Mesenchymal stem cell (in vitro differentiated cells and primary cell): Measurements from ENCODE around the gene TOMM40L.

Experiments
- DNase-seq: peaks from one replicate; pipeline ENCODE4 v3.0.0-alpha.2; 2013
- H2AFZ ChIP-seq: one replicate; pipeline ENCODE4 v1.6.1; 2013; ENCODE audit warnings: low read depth, mild to moderate bottlenecking, control low read depth, inconsistent platforms, low read length, moderate library complexity
- H2AK5ac ChIP-seq: 2 replicates; pipeline ENCODE4 v1.6.1; 2013; ENCODE audit warnings: low read length, moderate library complexity, mild to moderate bottlenecking, inconsistent platforms; ENCODE audit not compliant: severe bottlenecking
- H2BK120ac ChIP-seq: one replicate; pipeline ENCODE4 v1.6.1; 2013; ENCODE audit warnings: low read depth, mild to moderate bottlenecking, inconsistent platforms, low read length, moderate library complexity
- H2BK12ac ChIP-seq, 2 experiments: one replicate each; pipeline ENCODE4 v1.6.1; 2013; ENCODE audit warnings: inconsistent platforms in 2 of 2, low read length in 2 of 2, mild to moderate bottlenecking in 2 of 2, moderate library complexity in 2 of 2, control low read depth in 1 of 2
- H2BK15ac ChIP-seq: one replicate; pipeline ENCODE4 v1.6.1; 2013; ENCODE audit warnings: mild to moderate bottlenecking, low read depth, inconsistent platforms; ENCODE audit not compliant: poor library complexity, severe bottlenecking
- H2BK5ac ChIP-seq: 2 replicates; pipeline ENCODE4 v1.6.1; 2013; ENCODE audit warnings: low read depth, mild to moderate bottlenecking, low read length, control low read depth, inconsistent platforms; ENCODE audit not compliant: poor library complexity, severe bottlenecking
- H3K14ac ChIP-seq, 2 experiments: one replicate each; pipeline ENCODE4 v1.6.1; 2013; ENCODE audit warnings: inconsistent platforms in 2 of 2, low read length in 2 of 2, control low read depth in 1 of 2, mild to moderate bottlenecking in 1 of 2, moderate library complexity in 1 of 2
- H3K18ac ChIP-seq, 2 experiments: one replicate each; pipeline ENCODE4 v1.6.1; 2013; ENCODE audit warnings: inconsistent platforms in 2 of 2, low read length in 2 of 2, control low read depth in 1 of 2, low read depth in 1 of 2, mild to moderate bottlenecking in 1 of 2
- H3K23ac ChIP-seq, 2 experiments: one replicate each; pipeline ENCODE4 v1.6.1; 2013; ENCODE audit warnings: inconsistent platforms in 2 of 2, low read length in 2 of 2, mild to moderate bottlenecking in 2 of 2, moderate library complexity in 2 of 2, control low read depth in 1 of 2
- H3K27ac ChIP-seq: 2 replicates; pipeline ENCODE4 v1.5.1; 2013; ENCODE audit warnings: mild to moderate bottlenecking, moderate library complexity, low read length, control low read depth, inconsistent platforms; ENCODE audit not compliant: poor library complexity, severe bottlenecking
- H3K27me3 ChIP-seq, 2 experiments: 2 replicates each; pipeline versions ENCODE4 v1.6.1 to v1.7.0; 2013; ENCODE audit warnings: low read length in 2 of 2, mild to moderate bottlenecking in 2 of 2, moderate library complexity in 2 of 2, control low read depth in 1 of 2, inconsistent platforms in 1 of 2; ENCODE audit not compliant: control insufficient read depth in 1 of 2, insufficient read depth in 1 of 2
- H3K36me3 ChIP-seq, 2 experiments: 2 replicates each; pipeline versions ENCODE4 v1.6.1 to v1.7.0; 2013; ENCODE audit warnings: low read length in 2 of 2, control low read depth in 1 of 2, inconsistent platforms in 1 of 2, low read depth in 1 of 2, mild to moderate bottlenecking in 1 of 2; ENCODE audit not compliant: insufficient read depth in 2 of 2, control insufficient read depth in 1 of 2
- H3K4ac ChIP-seq, 2 experiments: one replicate each; pipeline ENCODE4 v1.6.1; 2013; ENCODE audit warnings: inconsistent platforms in 2 of 2, low read length in 2 of 2, mild to moderate bottlenecking in 2 of 2, moderate library complexity in 2 of 2, control low read depth in 1 of 2, low read depth in 1 of 2
- H3K4me1 ChIP-seq: 2 replicates; pipeline ENCODE4 v1.6.1; 2013; ENCODE audit warnings: low read depth, low read length, control low read depth; ENCODE audit not compliant: control insufficient read depth, insufficient read depth
- H3K4me2 ChIP-seq: 2 replicates; pipeline ENCODE4 v1.6.1; 2013; ENCODE audit warnings: low read length, mild to moderate bottlenecking, inconsistent platforms; ENCODE audit not compliant: poor library complexity, severe bottlenecking
- H3K4me3 ChIP-seq, 2 experiments: 2 replicates each; pipeline versions ENCODE4 v1.5.1 to v1.7.0; 2013; ENCODE audit warnings: low read length in 2 of 2, mild to moderate bottlenecking in 2 of 2, control low read depth in 1 of 2, low read depth in 1 of 2; ENCODE audit not compliant: insufficient read depth in 1 of 2
- H3K79me1 ChIP-seq: replicated peaks from 2 replicates; pipeline ENCODE4 v1.6.1; 2013; ENCODE audit warnings: mild to moderate bottlenecking, control low read depth, low read length, inconsistent platforms; ENCODE audit not compliant: poor library complexity, severe bottlenecking
- H3K9ac ChIP-seq: 2 replicates; pipeline ENCODE4 v1.7.0; 2013; ENCODE audit warnings: mild to moderate bottlenecking, low read length, moderate library complexity
- H3K9me3 ChIP-seq: 2 replicates; pipeline ENCODE4 v1.7.0; 2013; ENCODE audit warnings: mild to moderate bottlenecking, low read length; ENCODE audit not compliant: control insufficient read depth
- H4K8ac ChIP-seq: one replicate; pipeline ENCODE4 v1.6.1; 2013; ENCODE audit warnings: inconsistent platforms, mild to moderate bottlenecking, low read length, moderate library complexity
- H4K91ac ChIP-seq: one replicate; pipeline ENCODE4 v1.6.1; 2013; ENCODE audit warnings: mild to moderate bottlenecking, low read length, inconsistent platforms
- WGBS: methylation state at CpG from one replicate; pipeline ENCODE4 v1.1.7; 2013; ENCODE audit warnings: mixed read lengths; 5-methylcytosine and 5-hydroxymethylcytosine counted together

TOMM40L gene

DNA sequence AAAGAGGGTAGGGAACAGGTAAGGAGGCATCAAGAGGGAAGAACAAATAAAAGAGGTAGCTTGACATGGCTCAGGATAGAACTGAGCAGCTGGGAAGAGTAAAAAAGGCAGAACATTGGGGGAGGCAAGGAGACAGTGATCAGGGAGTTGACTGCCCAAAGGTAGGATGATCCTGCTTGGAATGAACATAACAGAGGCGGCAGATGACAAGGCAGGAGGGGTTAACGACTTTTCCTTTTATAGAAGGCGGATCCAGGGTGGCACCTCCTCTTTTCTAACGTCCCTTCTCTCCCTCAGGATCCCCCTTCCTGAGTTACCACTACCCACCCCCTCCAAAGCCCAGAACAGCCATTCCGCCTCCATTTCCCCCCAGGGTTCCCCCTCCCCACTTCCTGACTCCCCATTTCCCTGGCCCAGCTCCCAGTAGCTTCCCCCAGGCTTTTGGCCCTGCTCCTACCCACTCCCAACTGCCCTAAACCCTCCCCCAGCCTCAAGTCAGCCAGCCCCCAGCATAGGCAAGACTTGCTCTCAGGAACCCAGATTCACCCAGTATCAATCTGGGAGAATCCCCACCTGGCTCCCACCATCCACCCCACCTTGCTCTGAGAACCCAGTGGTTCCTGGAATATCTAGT is 26.2 kb upstream of the TOMM40L start:
- 74% methylated on average over 5 of the region's 5 CpGs for WGBS
- no peak overlapping the region for H3K27ac ChIP-seq

DNA sequence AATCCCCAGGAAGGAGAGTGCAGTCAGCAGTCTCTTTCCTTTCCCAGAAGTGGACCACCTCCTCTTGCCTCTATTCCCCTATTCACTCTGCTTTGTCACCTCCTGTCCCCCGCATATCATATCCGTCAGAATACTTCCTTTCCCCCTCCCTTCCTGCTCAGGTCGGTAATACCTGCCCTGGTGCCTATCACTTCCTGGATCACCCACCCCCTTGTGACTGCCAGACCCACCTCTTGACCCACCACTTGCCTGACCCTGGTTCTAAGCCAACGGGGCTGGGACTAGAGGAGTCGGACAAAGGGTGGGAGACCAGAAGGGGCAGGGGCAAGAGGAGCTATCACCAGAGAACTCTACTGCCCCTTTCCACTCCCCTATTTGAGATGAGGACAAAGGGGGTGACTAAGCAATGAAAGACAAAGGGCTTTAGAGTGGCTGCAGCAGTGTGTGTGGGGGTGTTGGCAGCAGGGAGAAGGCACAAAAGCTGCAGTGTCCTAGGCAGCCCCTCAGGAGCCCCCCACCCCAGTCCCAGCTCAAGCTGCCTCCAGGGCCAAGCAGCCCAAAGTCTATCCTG is 25.4 kb upstream of the TOMM40L start:
- no peak overlapping the region for H3K14ac ChIP-seq
- H3K27ac ChIP-seq: no peak overlapping the region
- peaks cover 7% of the 10 kb centered on the region for H3K79me1 ChIP-seq
- H3K4ac ChIP-seq: peak overlapping the region; percentile 47 to 56
- peaks cover 4 to 19% of the 10 kb centered on the region in 2 experiments for H3K36me3 ChIP-seq
- H2BK120ac ChIP-seq: peak overlapping the region; percentile 68
- peak overlapping the region in 1 of 2 experiments; percentile 91 for H3K4me3 ChIP-seq
- H2BK15ac ChIP-seq: peak overlapping the region; percentile 80
- no peak overlapping the region for H3K18ac ChIP-seq
- H2AFZ ChIP-seq: no peak overlapping the region
- H2AK5ac ChIP-seq: no peak overlapping the region
- H2BK12ac ChIP-seq: peak overlapping the region in 1 of 2 experiments; percentile 57
- H3K27me3 ChIP-seq: no peaks in the 10 kb centered on the region
- H3K4me2 ChIP-seq: no peak overlapping the region
- H3K9me3 ChIP-seq: no peaks in the 10 kb centered on the region
- peak overlapping the region; percentile 99 for H4K8ac ChIP-seq
- H4K91ac ChIP-seq: peak overlapping the region; percentile 0
- DNase-seq: no peak
- H3K23ac ChIP-seq: no peak overlapping the region
- peak overlapping the region; percentile 95 for H3K9ac ChIP-seq
- WGBS: 74% methylated on average over 3 of the region's 5 CpGs
- peaks cover 14% of the 10 kb centered on the region for H3K4me1 ChIP-seq
- no peak overlapping the region for H2BK5ac ChIP-seq

More for the DNA sequence above, 26.2 kb upstream of the TOMM40L start:
- Histone ChIP-seq H3K4me3 (peak overlapping the region in 1 of 2 experiments; percentile 84), H3K23ac (no peak overlapping the region), H3K9me3 (no peaks in the 10 kb centered on the region), H2AFZ (no peak overlapping the region), H3K4me1 (peaks cover 14% of the 10 kb centered on the region), H2BK120ac (no peak overlapping the region), H3K4me2 (no peak overlapping the region), H2BK5ac (no peak overlapping the region), H2BK15ac (no peak overlapping the region), H3K27me3 (no peaks in the 10 kb centered on the region), H2BK12ac (no peak overlapping the region), H3K9ac (peak overlapping the region; percentile 95), H3K79me1 (peaks cover 7% of the 10 kb centered on the region), H3K18ac (no peak overlapping the region), H3K4ac (no peak overlapping the region), H3K14ac (no peak overlapping the region), H3K36me3 (peaks cover 4 to 28% of the 10 kb centered on the region in 2 experiments), H2AK5ac (no peak overlapping the region), H4K8ac (no peak overlapping the region), H4K91ac (no peak overlapping the region)
- no peak for DNase-seq

GRCh38 chr1:161200992-161201835 is 24.6 kb upstream of the TOMM40L start:
- no peak overlapping the region for H3K27ac ChIP-seq
- H3K79me1 ChIP-seq: peaks cover 7% of the 10 kb centered on the region
- H2BK5ac ChIP-seq: no peak overlapping the region
- peak overlapping the region; percentile 99 for H4K8ac ChIP-seq
- H3K9me3 ChIP-seq: no peaks in the 10 kb centered on the region
- H3K4ac ChIP-seq: peak overlapping the region; percentile 94 to 99
- peak overlapping the region in 1 of 2 experiments; percentile 91 for H3K4me3 ChIP-seq
- WGBS: 93% methylated on average over 12 of the region's 13 CpGs
- peak overlapping the region; percentile 68 for H2BK120ac ChIP-seq
- H3K4me1 ChIP-seq: peaks cover 14% of the 10 kb centered on the region
- H4K91ac ChIP-seq: peak overlapping the region; percentile 73
- H2AK5ac ChIP-seq: peak overlapping the region; percentile 66
- peak overlapping the region in 1 of 2 experiments; percentile 43 for H3K23ac ChIP-seq
- peak overlapping the region; percentile 56 for H2BK15ac ChIP-seq
- H3K9ac ChIP-seq: peak overlapping the region; percentile 95
- H2AFZ ChIP-seq: peak overlapping the region; percentile 97
- H2BK12ac ChIP-seq: peak overlapping the region; percentile 57 to 85
- DNase-seq: no peak
- H3K27me3 ChIP-seq: no peaks in the 10 kb centered on the region
- peak overlapping the region; percentile 57 for H3K4me2 ChIP-seq
- H3K18ac ChIP-seq: peak overlapping the region; percentile 64 to 99
- H3K36me3 ChIP-seq: peaks cover 4 to 19% of the 10 kb centered on the region in 2 experiments
- no peak overlapping the region for H3K14ac ChIP-seq
